H1 (cell line): ENCODE measurements around the gene TAF8. TPM values are rescaled to one million over a fixed set of nuclear protein-coding genes. Genes with fewer than 3 reads are reported as not detected.

Source experiments
- CTCF ChIA-PET: fragments of 300-600 bp; sonication (Branson Sonifier 250); formaldehyde crosslinking; loops from one replicate; lab custom pipeline; 2021; ENCODE audit not compliant: partially characterized antibody; lab: Charles Lee
- POLR2A ChIA-PET: fragments of 300-600 bp; sonication (Branson Sonifier 250); formaldehyde crosslinking; loops from one replicate; lab custom pipeline; 2021; ENCODE audit warnings: inconsistent platforms; ENCODE audit not compliant: partially characterized antibody; lab: Charles Lee
- DNase-seq, 2 experiments: peaks; one replicate each; pipeline versions ENCODE4 v3.0.0 to v3.0.0-alpha.2; 2010 to 2022; ENCODE audit warnings: low spot score in 2 of 2, low read depth in 1 of 2, mixed read lengths in 1 of 2
- FAIRE-seq: peaks from 2 replicates; lab custom pipeline; 2011; peaks lifted over from hg19 to GRCh38; lab: Jason Lieb, UNC
- H2AFZ ChIP-seq: 2 replicates; pipeline ENCODE4 v1.8.1; 2012; ENCODE audit warnings: low read length, inconsistent platforms
- H2AK5ac ChIP-seq: 2 replicates; pipeline ENCODE4 v1.6.1; 2013; ENCODE audit warnings: low read depth, low read length
- H2BK120ac ChIP-seq: replicated peaks from 2 replicates; pipeline ENCODE3; 2013; ENCODE audit warnings: low read depth, low read length, inconsistent platforms
- H2BK12ac ChIP-seq: 2 replicates; pipeline ENCODE4 v1.6.1; 2013; ENCODE audit warnings: low read depth, low read length
- H2BK15ac ChIP-seq: 2 replicates; pipeline ENCODE4 v1.6.1; 2013; ENCODE audit warnings: low read length
- H2BK20ac ChIP-seq: 2 replicates; pipeline ENCODE4 v1.6.1; 2013; ENCODE audit warnings: low read length
- H2BK5ac ChIP-seq: 2 replicates; pipeline ENCODE4 v1.6.1; 2013; ENCODE audit warnings: low read depth, low read length
- H3K14ac ChIP-seq: 2 replicates; pipeline ENCODE4 v1.6.1; 2013; ENCODE audit warnings: inconsistent platforms; ENCODE audit not compliant: insufficient read length
- H3K18ac ChIP-seq: 2 replicates; pipeline ENCODE4 v1.6.1; 2013; ENCODE audit warnings: low read length; ENCODE audit errors: extremely low read depth
- H3K23ac ChIP-seq: 2 replicates; pipeline ENCODE4 v1.6.1; 2013; ENCODE audit warnings: inconsistent platforms; ENCODE audit not compliant: insufficient read length
- H3K23me2 ChIP-seq: 2 replicates; pipeline ENCODE4 v1.6.1; 2013; ENCODE audit warnings: low read depth, low read length
- H3K27ac ChIP-seq: 2 replicates; pipeline ENCODE4 v1.6.1; 2011; ENCODE audit warnings: low read depth, low read length, inconsistent platforms
- H3K27me3 ChIP-seq, 4 experiments: replicated peaks in 1 of 4; 1 replicate in 1 of 4; 2 replicates in 3 of 4; pipeline versions ENCODE4 v1.6.1 to v1.8.1; 2011 to 2013; ENCODE audit warnings: low read length in 3 of 4, mild to moderate bottlenecking in 3 of 4, inconsistent platforms in 2 of 4, mixed read lengths in 2 of 4, moderate library complexity in 1 of 4; ENCODE audit not compliant: control insufficient read depth in 3 of 4, insufficient read depth in 3 of 4; ENCODE audit errors: extremely low read depth in 1 of 4
- H3K36me3 ChIP-seq, 4 experiments: 2 replicates each; pipeline versions ENCODE4 v1.6.1 to v1.8.1; 2011 to 2013; ENCODE audit warnings: mild to moderate bottlenecking in 4 of 4, low read length in 3 of 4, moderate library complexity in 2 of 4, control low read depth in 1 of 4, inconsistent platforms in 1 of 4; ENCODE audit not compliant: insufficient read depth in 4 of 4, control insufficient read depth in 2 of 4
- H3K4ac ChIP-seq: replicated peaks from 2 replicates; pipeline ENCODE3; 2013; ENCODE audit warnings: low read length, low read depth, mixed read lengths, inconsistent platforms; ENCODE audit not compliant: insufficient read length
- H3K4me1 ChIP-seq, 4 experiments: replicated peaks in 1 of 4; 1 replicate in 1 of 4; 2 replicates in 3 of 4; pipeline versions ENCODE4 v1.6.1 to v1.8.1; 2011 to 2013; ENCODE audit warnings: low read length in 3 of 4, inconsistent platforms in 2 of 4, mixed read lengths in 1 of 4; ENCODE audit not compliant: insufficient read depth in 4 of 4, control insufficient read depth in 3 of 4
- H3K4me2 ChIP-seq, 2 experiments: 2 replicates each; pipeline versions ENCODE4 v1.6.1 to v1.8.1; 2011 to 2013; ENCODE audit warnings: low read depth in 2 of 2, low read length in 2 of 2, control low read depth in 1 of 2, inconsistent platforms in 1 of 2, mild to moderate bottlenecking in 1 of 2; ENCODE audit not compliant: insufficient read depth in 1 of 2
- H3K4me3 ChIP-seq, 4 experiments: fragments of 200-600, 300-600 bp in 1 of 4; sonication (generic), shearing (Covaris generic), sonication (Bioruptor Twin) in 1 of 4; 2 replicates each; pipeline versions ENCODE4 v1.5.1 to v1.8.1; 2011 to 2016; ENCODE audit warnings: low read length in 4 of 4, low read depth in 3 of 4, control low read depth in 2 of 4, inconsistent platforms in 2 of 4, mild to moderate bottlenecking in 2 of 4, mixed read lengths in 1 of 4, moderate library complexity in 1 of 4; ENCODE audit not compliant: insufficient read depth in 2 of 4; ENCODE audit errors: extremely low read depth in 1 of 4
- H3K56ac ChIP-seq: replicated peaks from 2 replicates; pipeline ENCODE3; 2013; ENCODE audit warnings: low read depth, mild to moderate bottlenecking, mixed read lengths, low read length, inconsistent platforms; ENCODE audit not compliant: insufficient read length
- H3K79me1 ChIP-seq: 2 replicates; pipeline ENCODE4 v1.6.1; 2013; ENCODE audit warnings: low read depth, low read length, control low read depth
- H3K79me2 ChIP-seq, 2 experiments: 2 replicates each; pipeline versions ENCODE4 v1.6.1 to v1.8.1; 2012 to 2013; ENCODE audit warnings: low read length in 2 of 2, mild to moderate bottlenecking in 2 of 2, inconsistent platforms in 1 of 2; ENCODE audit not compliant: insufficient read depth in 2 of 2, control insufficient read depth in 1 of 2
- H3K9ac ChIP-seq, 4 experiments: replicated peaks in 1 of 4; 1 replicate in 1 of 4; 2 replicates in 3 of 4; pipeline versions ENCODE4 v1.6.1 to v1.8.1; 2011 to 2013; ENCODE audit warnings: low read depth in 3 of 4, low read length in 3 of 4, control low read depth in 2 of 4, mild to moderate bottlenecking in 2 of 4, moderate library complexity in 2 of 4, inconsistent platforms in 1 of 4; ENCODE audit errors: extremely low read depth in 1 of 4
- H3K9me3 ChIP-seq, 2 experiments: 2 replicates each; pipeline versions ENCODE4 v1.6.1 to v1.8.1; 2012 to 2013; ENCODE audit warnings: mild to moderate bottlenecking in 2 of 2, moderate library complexity in 2 of 2, control low read depth in 1 of 2, inconsistent platforms in 1 of 2, low read depth in 1 of 2, low read length in 1 of 2, mixed read lengths in 1 of 2; ENCODE audit not compliant: insufficient read depth in 2 of 2
- H4K20me1 ChIP-seq, 2 experiments: replicated peaks in 1 of 2; 2 replicates each; pipeline versions ENCODE3 to v1.8.1; 2011 to 2013; ENCODE audit warnings: inconsistent platforms in 2 of 2, low read length in 2 of 2, mild to moderate bottlenecking in 1 of 2; ENCODE audit not compliant: insufficient read depth in 2 of 2, control insufficient read depth in 1 of 2
- H4K5ac ChIP-seq: 2 replicates; pipeline ENCODE4 v1.6.1; 2013; ENCODE audit warnings: low read length, low read depth, mixed read lengths, inconsistent platforms; ENCODE audit not compliant: insufficient read length
- H4K8ac ChIP-seq: 2 replicates; pipeline ENCODE4 v1.8.0; 2013; ENCODE audit warnings: mild to moderate bottlenecking, moderate library complexity, low read length, inconsistent platforms; ENCODE audit not compliant: insufficient read depth; ENCODE audit errors: extremely low read depth
- H4K91ac ChIP-seq: replicated peaks from 2 replicates; pipeline ENCODE3; 2013; ENCODE audit warnings: low read length, mixed read lengths, inconsistent platforms; ENCODE audit not compliant: insufficient read length
- ATF3 ChIP-seq: IDR thresholded peaks from 2 replicates; pipeline ENCODE4 v1.6.1; 2011; ENCODE audit warnings: low read depth, mild to moderate bottlenecking, low read length; ENCODE audit not compliant: insufficient read depth
- CBX5 ChIP-seq: fragments of 300-800, 300-1000 bp; sonication (generic); IDR thresholded peaks from 2 replicates; pipeline ENCODE4 v1.7.1; 2016; ENCODE audit warnings: antibody characterized with exemption, low read length, low read depth
- EP300 ChIP-seq, 2 experiments: IDR thresholded peaks; 1 replicate in 1 of 2; 2 replicates in 1 of 2; pipeline ENCODE4 v1.6.1; 2011 to 2012; ENCODE audit warnings: low read depth in 2 of 2, low read length in 2 of 2, mild to moderate bottlenecking in 2 of 2, borderline replicate concordance in 1 of 2, inconsistent platforms in 1 of 2, moderate library complexity in 1 of 2
- GABPA ChIP-seq: IDR thresholded peaks from 2 replicates; pipeline ENCODE4 v1.6.1; 2011; ENCODE audit warnings: mild to moderate bottlenecking, low read length, moderate library complexity, borderline replicate concordance; ENCODE audit not compliant: insufficient read depth
- NRF1 ChIP-seq: IDR thresholded peaks from 2 replicates; pipeline ENCODE4 v1.6.1; 2011; ENCODE audit warnings: mild to moderate bottlenecking, low read depth, low read length, improper control_type of control experiment
- POLR2AphosphoS5 ChIP-seq: IDR thresholded peaks from 2 replicates; pipeline ENCODE4 v1.6.1; 2011; ENCODE audit warnings: low read depth, low read length
- POU5F1 ChIP-seq: IDR thresholded peaks from 2 replicates; pipeline ENCODE4 v1.6.1; 2011; ENCODE audit warnings: low read depth, mild to moderate bottlenecking, low read length, moderate library complexity
- SIX5 ChIP-seq: IDR thresholded peaks from 2 replicates; pipeline ENCODE4 v1.6.1; 2011; ENCODE audit warnings: mild to moderate bottlenecking, low read depth, low read length
- SUZ12 ChIP-seq: fragments of 200-600 bp; sonication (generic); IDR thresholded peaks from 2 replicates; pipeline ENCODE4 v1.6.1; 2012; ENCODE audit warnings: mild to moderate bottlenecking, inconsistent platforms, low read length, moderate library complexity, mixed read lengths
- ZNF274 ChIP-seq: IDR thresholded peaks from 2 replicates; pipeline ENCODE4 v1.7.0; 2012; ENCODE audit warnings: low read length, borderline replicate concordance; ENCODE audit errors: extremely low read depth
- WGBS, 2 experiments: shearing (Covaris generic) in 1 of 2; methylation state at CpG; one replicate each; pipeline versions ENCODE4 v1.1.6 to v1.1.7; 2013 to 2015; ENCODE audit warnings: low lambda C conversion rate in 2 of 2, mixed read lengths in 2 of 2, inconsistent platforms in 1 of 2, low coverage in 1 of 2, missing lambda C conversion rate in 1 of 2; ENCODE audit not compliant: insufficient replicate concordance in 2 of 2, insufficient coverage in 1 of 2, insufficient read length in 1 of 2; ENCODE audit errors: extremely low coverage in 1 of 2, missing lambda C conversion rate in 1 of 2; 5-methylcytosine and 5-hydroxymethylcytosine counted together
- polyA plus RNA-seq, 7 experiments: library from polyadenylated mRNA; depleted of rRNA in 3 of 7; stranded (reverse) in 5 of 7; unstranded in 2 of 7; fragments of >200 nt in 5 of 7; fragments of 200-250 nt in 2 of 7; gene quantifications; 1 replicate in 5 of 7; 2 replicates in 1 of 7; 4 replicates in 1 of 7; pipeline versions ENCODE4 v1.2.1 to v1.2.3, GENCODE V29; 2011 to 2013; ENCODE audit warnings: missing spikeins in 2 of 7, mixed read lengths in 2 of 7
- total RNA-seq: library from RNA; stranded (reverse); fragmentation: NEBNext Ultra II Directional; extraction: Animal tissue kit (Norgen Biotek cat#: 25700); gene quantifications from 2 replicates; pipeline ENCODE4 v1.2.1, GENCODE V29; 2021

TAF8 gene
- total and polyA plus RNA-seq, 2 of the 8 experiments (the other 6 are each of a cell fraction or from before 2014, with no cell fraction given), result 32.2 to 34.0 TPM

DNA sequence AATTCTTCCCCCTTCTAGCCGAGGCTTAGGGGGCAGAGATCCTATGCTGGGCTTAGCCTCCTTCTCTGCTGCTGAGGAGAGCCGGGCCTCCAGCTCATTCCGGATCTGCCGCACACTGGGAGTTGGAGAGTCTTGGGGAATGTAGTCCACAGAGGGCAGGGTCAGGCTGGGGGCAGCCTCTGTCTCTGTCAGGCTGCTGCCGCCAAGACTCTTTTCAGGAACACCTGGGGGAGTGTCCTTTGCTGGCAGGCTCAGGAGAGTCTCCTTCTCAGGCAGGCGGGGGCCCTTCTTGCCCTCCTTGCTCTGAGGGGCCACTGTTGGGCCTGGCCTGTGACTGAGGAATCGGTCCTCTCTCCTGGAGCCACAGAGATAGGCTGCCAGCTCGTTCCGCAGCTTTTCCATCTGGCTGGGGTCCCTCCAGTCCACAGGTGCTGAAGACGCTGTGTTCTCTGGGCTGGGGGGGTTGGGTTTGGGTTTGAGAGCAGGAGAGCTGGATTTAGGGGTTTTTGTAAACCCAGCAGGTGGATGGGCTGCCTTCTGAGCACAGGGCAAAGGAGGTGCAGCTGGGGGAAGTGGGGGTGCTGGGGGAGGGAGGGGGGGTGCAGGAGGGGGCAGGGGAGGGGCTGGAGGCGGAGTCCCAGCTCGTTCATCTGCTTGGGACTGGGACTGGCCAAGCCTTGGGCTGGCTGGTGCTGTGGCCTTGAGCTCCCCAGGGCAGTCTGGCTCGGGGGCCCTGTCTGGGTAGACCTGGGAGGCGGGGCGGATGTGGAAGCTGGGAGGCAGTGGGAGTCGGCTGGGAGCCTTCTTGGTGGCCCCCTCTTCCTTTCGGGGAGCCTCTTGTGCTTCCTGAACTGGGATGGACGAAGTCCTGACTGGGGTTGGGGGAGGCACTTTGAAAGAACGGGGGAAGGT lies 56.0 kb downstream of the TAF8 start:
- Histone ChIP-seq H2BK15ac (no peak overlapping the region), H3K27ac (no peak overlapping the region), H4K8ac (peak overlapping the region; percentile 35; the same call in 1 of the 2 replicates), H3K36me3 (peaks cover 7 to 39% (median 25%) of the 10 kb centered on the region in 4 experiments; a peak in 7 of 8 replicates), H3K23ac (no peak overlapping the region), H3K4ac (no peak overlapping the region), H2AK5ac (no peak overlapping the region), H2BK120ac (no peak overlapping the region), H3K4me1 (peaks cover 0 to 7% (median 4%) of the 10 kb centered on the region in 4 experiments; a peak in 6 of 7 replicates), H3K14ac (no peak overlapping the region), H2BK20ac (no peak overlapping the region), H3K4me3 (no peak overlapping the region), H3K4me2 (no peak overlapping the region), H3K9ac (no peak overlapping the region), H2BK5ac (no peak overlapping the region), H3K9me3 (no peaks in the 10 kb centered on the region), H3K27me3 (no peaks in the 10 kb centered on the region; a peak in 1 of 7 replicates), H4K91ac (no peak overlapping the region), H4K20me1 (peaks cover 4 to 23% of the 10 kb centered on the region in 2 experiments), H3K56ac (no peak overlapping the region), H4K5ac (no peak overlapping the region), H3K18ac (no peak overlapping the region), H2AFZ (no peak overlapping the region), H3K79me2 (peaks cover 0 to 4% of the 10 kb centered on the region in 2 experiments; a peak in 1 of 4 replicates), H3K79me1 (no peaks in the 10 kb centered on the region), H3K23me2 (no peaks in the 10 kb centered on the region; the same call in 1 of the 2 replicates), H2BK12ac (no peak overlapping the region)
- FAIRE-seq (no peak), DNase-seq (peak in 1 of 2 experiments; percentile 48)
- 87% methylated on average over 16 of the region's 19 CpGs; no CpG with 5 or more reads in 1 of the 2 experiments for WGBS, 2 experiments
- ChIA-PET POLR2A (interaction anchor here (1.1 to 6.6 kb wide), 4 partner anchors 8 to 79 kb away, joined by 3 to 50 read pairs (median 3); no protein-coding TSS in a partner anchor), CTCF (interaction anchor here (0.7 to 7.3 kb wide), 8 partner anchors 12 to 109 kb away, joined by 3 to 119 read pairs (median 21); no protein-coding TSS in a partner anchor)
- TF ChIP-seq ZNF274 (no peak), SUZ12 (no peak), NRF1 (no peak), POLR2AphosphoS5 (no peak), POU5F1 (no peak), CBX5 (no peak), ATF3 (no peak), SIX5 (no peak), EP300 (IDR thresholded peaks at IDR 0.05; ENCODE audit: borderline replicate concordance in 1 of 2, low read depth in 2 of 2, low read length in 2 of 2) (no peak), GABPA (no peak)
